RWPE2 (cell line): Measurements from ENCODE around the gene CHCHD1.
"Not testable (repeated sequence)": the region's sequence is repeated elsewhere in the genome, so short reads cannot be mapped to it uniquely, and the experiment has no call there.

ENCODE experiments used
- ATAC-seq: fragments of 200-7000 bp; cut with Tn5 transposase; 3 replicates; pipeline ENCODE4 v1.9.1; 2021; ENCODE audit warnings: low read depth
- DNase-seq: peaks from one replicate; pipeline ENCODE4 v3.0.0-alpha.2; 2020; ENCODE audit warnings: low spot score
- H3K27ac ChIP-seq: fragments of 450-650 bp; 2 replicates; pipeline ENCODE4 v1.5.1; 2017; ENCODE audit warnings: mild to moderate bottlenecking; ENCODE audit not compliant: poor library complexity, severe bottlenecking
- H3K27me3 ChIP-seq: fragments of 250-450 bp; sonication (Bioruptor Pico); 2 replicates; pipeline ENCODE4 v1.5.1; 2021; ENCODE audit warnings: mild to moderate bottlenecking, moderate library complexity; ENCODE audit not compliant: insufficient read depth, poor library complexity, severe bottlenecking
- H3K36me3 ChIP-seq: fragments of 250-450 bp; sonication (Bioruptor Pico); 2 replicates; pipeline ENCODE4 v1.5.1; 2020; ENCODE audit warnings: low read depth, mild to moderate bottlenecking, moderate library complexity
- H3K4me1 ChIP-seq: fragments of 250-450 bp; sonication (Bioruptor Pico); 2 replicates; pipeline ENCODE4 v1.5.1; 2021; ENCODE audit warnings: mild to moderate bottlenecking, moderate library complexity; ENCODE audit not compliant: insufficient read depth, poor library complexity, severe bottlenecking
- H3K4me3 ChIP-seq: fragments of 250-450 bp; sonication (Bioruptor Pico); 2 replicates; pipeline ENCODE4 v1.5.1; 2021; ENCODE audit warnings: mild to moderate bottlenecking, moderate library complexity; ENCODE audit not compliant: severe bottlenecking
- H3K9me3 ChIP-seq: fragments of 250-450 bp; sonication (Bioruptor Pico); 2 replicates; pipeline ENCODE4 v1.5.1; 2021; ENCODE audit warnings: mild to moderate bottlenecking, moderate library complexity; ENCODE audit not compliant: severe bottlenecking
- CTCF ChIP-seq: fragments of 450-650 bp; IDR thresholded peaks from one replicate; pipeline ENCODE4 v1.5.1; 2017; ENCODE audit warnings: mild to moderate bottlenecking, moderate library complexity; ENCODE audit not compliant: poor library complexity, severe bottlenecking

The CHCHD1 gene

DNA sequence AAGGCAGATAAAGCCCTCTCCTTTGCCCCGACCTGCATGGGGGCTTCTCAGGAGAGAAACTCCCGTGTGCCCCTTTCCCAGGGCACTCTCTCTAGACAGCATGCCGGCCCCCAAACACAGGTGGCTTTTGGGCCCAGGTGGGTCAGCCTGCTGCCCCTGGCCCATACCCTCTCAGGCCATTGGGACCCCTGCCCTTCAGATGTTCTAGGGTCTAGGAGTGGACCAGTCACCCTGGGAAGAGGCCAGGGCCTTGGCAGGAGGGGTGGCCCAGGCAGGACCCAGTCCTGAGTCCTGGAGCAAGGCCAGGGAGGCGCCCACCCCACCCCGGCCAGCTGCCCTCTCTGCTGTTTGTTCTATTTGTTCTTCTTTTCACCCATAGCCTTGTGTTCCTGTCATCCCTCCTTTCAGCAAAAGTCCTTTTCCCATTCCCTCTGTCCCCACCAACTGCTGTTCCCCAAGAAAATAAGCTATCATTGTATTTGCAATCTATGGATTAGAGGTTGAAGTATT, 47.0 kb upstream of the CHCHD1 start:
- peaks cover 3% of the 10 kb centered on the region for H3K36me3 ChIP-seq
- no peak overlapping the region for H3K4me3 ChIP-seq
- H3K27me3 ChIP-seq, result no peaks in the 10 kb centered on the region
- no peaks in the 10 kb centered on the region for H3K9me3 ChIP-seq
- no peak for TF ChIP-seq CTCF
- no peaks in the 10 kb centered on the region for H3K4me1 ChIP-seq
- DNase-seq (no peak), ATAC-seq (no peak)
- H3K27ac ChIP-seq, result no peak overlapping the region

- H3K4me3 ChIP-seq, H3K27me3 ChIP-seq, ATAC-seq, H3K9me3 ChIP-seq, H3K4me1 ChIP-seq, DNase-seq: not testable (repeated sequence)
- peaks cover 12% of the 10 kb centered on the region for H3K36me3 ChIP-seq
- peak overlapping the region; percentile 86 for H3K27ac ChIP-seq
These were observed 41.2 kb upstream of the CHCHD1 start for GRCh38 chr10:73740501-73741254.

DNA sequence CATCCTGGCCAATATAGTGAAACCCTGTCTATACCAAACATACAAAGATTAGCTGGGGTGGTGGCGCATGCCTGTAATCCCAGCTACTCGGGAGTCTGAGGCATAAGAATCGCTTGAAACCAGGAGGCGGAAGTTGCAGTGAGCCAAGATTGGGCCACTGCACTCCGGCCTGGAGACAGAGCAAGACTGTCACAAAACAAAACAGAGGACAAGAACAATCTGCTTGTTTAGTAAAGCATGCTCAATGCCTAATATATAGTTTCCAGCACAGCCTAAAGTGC, 39.5 kb upstream of the CHCHD1 start:
- no peaks in the 10 kb centered on the region for H3K9me3 ChIP-seq
- no peaks in the 10 kb centered on the region for H3K27me3 ChIP-seq
- peaks cover 22% of the 10 kb centered on the region for H3K36me3 ChIP-seq
- peaks cover 9% of the 10 kb centered on the region for H3K4me1 ChIP-seq
- no peak for ATAC-seq
- TF ChIP-seq CTCF, result no peak
- DNase-seq, result no peak
- peak overlapping the region; percentile 86 for H3K27ac ChIP-seq
- no peak overlapping the region for H3K4me3 ChIP-seq

DNA sequence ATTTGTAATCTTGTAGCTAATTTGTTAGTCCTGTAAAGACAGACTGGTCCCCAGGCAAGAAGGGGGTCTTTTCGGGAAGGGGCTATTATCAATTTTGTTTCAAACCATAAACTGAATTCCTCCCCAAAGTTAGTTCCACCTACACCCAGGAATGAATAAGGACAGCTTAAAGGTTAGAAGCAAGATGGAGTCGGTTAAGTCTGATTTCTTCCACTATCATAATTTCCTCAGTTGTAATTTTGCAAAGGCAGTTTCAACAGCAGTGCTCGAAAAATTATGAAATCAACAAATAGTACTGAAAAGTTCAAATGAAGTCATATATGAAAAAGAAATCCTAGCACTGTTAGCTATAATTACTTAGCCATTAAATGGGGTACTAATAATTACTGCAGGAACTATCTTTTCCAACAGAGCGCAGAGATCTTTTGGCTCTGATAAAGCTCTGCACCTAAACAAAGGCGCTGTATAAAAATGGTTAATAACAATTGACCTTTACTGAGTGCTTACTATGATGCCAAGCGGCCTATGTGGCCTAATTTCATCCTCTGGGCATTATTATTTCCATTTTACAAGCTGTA, 38.4 kb upstream of the CHCHD1 start:
- TF ChIP-seq CTCF, result no peak
- DNase-seq (no peak), ATAC-seq (no peak)
- H3K27me3 ChIP-seq, result no peaks in the 10 kb centered on the region
- H3K4me1 ChIP-seq, result peaks cover 9% of the 10 kb centered on the region
- H3K9me3 ChIP-seq, result no peaks in the 10 kb centered on the region
- H3K4me3 ChIP-seq, result peak overlapping the region; percentile 61
- H3K27ac ChIP-seq, result peak overlapping the region; percentile 86
- H3K36me3 ChIP-seq, result peaks cover 32% of the 10 kb centered on the region

DNA sequence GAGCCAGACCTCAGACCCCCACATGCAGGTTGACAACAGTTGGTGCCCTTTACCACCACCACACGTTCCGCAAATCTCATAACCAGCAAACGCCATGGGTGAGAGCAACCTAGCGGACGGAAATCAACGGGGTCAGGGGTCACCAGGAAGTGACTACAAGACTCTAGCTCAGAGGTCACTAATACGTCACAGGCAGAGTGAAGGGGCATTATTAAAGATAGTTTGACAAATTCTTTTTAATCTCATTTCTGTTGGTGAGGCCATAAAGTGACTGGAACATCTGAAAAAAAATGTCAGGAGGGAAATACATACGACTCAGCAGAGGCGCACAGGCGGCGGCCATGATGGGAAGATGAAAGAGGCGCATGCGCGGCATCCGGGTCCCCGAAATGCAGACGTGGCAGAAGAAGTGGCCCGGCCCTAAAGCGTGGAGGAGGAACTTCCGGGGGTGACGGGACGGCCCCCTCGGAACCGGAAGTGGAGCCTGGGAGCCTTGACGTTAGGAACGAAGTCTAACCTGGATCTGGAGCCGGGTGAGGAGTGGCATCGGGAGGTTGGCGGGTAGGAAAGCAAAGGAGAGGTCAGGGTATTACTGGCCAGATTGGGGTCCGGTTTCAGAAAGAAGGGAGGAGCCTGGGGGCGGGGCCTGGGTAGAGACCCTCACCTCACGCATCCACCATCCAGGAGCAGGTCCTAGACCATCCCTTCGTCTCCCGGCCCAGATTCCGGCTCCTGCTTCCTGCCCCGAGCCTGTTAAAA, 37.8 kb upstream of the CHCHD1 start, which contains the start of gene SEC24C:
TSS of gene SEC24C (plus strand) at position 468 of the 759 bp plus-strand sequence. CDS start 2,461 bp downstream, outside the sequence.
- Histone ChIP-seq H3K9me3 (no peaks in the 10 kb centered on the region), H3K27me3 (no peaks in the 10 kb centered on the region), H3K27ac (peak within 1 kb of the TSS; percentile 86), H3K4me1 (peaks cover 9% of the 10 kb centered on the region), H3K36me3 (peaks cover 39% of the 10 kb centered on the region), H3K4me3 (peak within 1 kb of the TSS; percentile 61)
- DNase-seq (peak; percentile 93), ATAC-seq (peak; percentile 78)
- TF ChIP-seq CTCF, result no peak
